Measurements from ENCODE around the gene MEF2C.

Gene MEF2C

GRCh38 chr5:88672644-88673252, 210.2 kb downstream of the MEF2C start:
- peak; percentile 30 to 43 for DNase-seq

- peak; percentile 18 to 50 for DNase-seq
Measured at GRCh38 chr5:88671505-88672499, 211.2 kb downstream of the MEF2C start.

- no peak for DNase-seq
Measured at GRCh38 chr5:88671106-88671504, 211.9 kb downstream of the MEF2C start.

- no peak for DNase-seq
Measured at GRCh38 chr5:88670461-88670860, 212.5 kb downstream of the MEF2C start.

GRCh38 chr5:88669371-88670050, 213.5 kb downstream of the MEF2C start:
- no peak for DNase-seq

- peak; percentile 36 to 63 for DNase-seq
Measured at GRCh38 chr5:88667496-88668201, 215.3 kb downstream of the MEF2C start.

Measured in NCI-H524 (cell line).